GM21786 (cell line): ENCODE results near the gene BPHL.
"Not testable (repeated sequence)": the region's sequence is repeated elsewhere in the genome, so short reads cannot be mapped to it uniquely, and the experiment has no call there.

Experiments
- ATAC-seq: cut with Tn5 transposase; IDR thresholded peaks from one replicate; pipeline ENCODE4 v1.9.1; 2021; ENCODE audit not compliant: unreplicated experiment

The BPHL gene

GRCh38 chr6:3155416-3155815, 36.9 kb downstream of the BPHL start:
- not testable (repeated sequence) for ATAC-seq

GRCh38 chr6:3156184-3157130, 37.9 kb downstream of the BPHL start:
- peak; percentile 23 for ATAC-seq

GRCh38 chr6:3157131-3157933, 38.8 kb downstream of the BPHL start, which contains the start of gene TUBB2A:
Gene TUBB2A, minus strand, starts transcription at chr6:3157544. Its CDS starts 81 bp downstream, at chr6:3157463.
- peak; percentile 77 for ATAC-seq

- no peak for ATAC-seq
These were observed 41.6 kb downstream of the BPHL start for GRCh38 chr6:3159805-3160781.

GRCh38 chr6:3162067-3162497, 43.6 kb downstream of the BPHL start:
- no peak for ATAC-seq

- peak; percentile 68 for ATAC-seq
These were observed 44.2 kb downstream of the BPHL start for GRCh38 chr6:3162565-3163247.

GRCh38 chr6:3163248-3163594, 44.7 kb downstream of the BPHL start:
- ATAC-seq: peak; percentile 17

GRCh38 chr6:3164388-3164787, 45.9 kb downstream of the BPHL start:
- no peak for ATAC-seq

- ATAC-seq: no peak
These were observed 47.4 kb downstream of the BPHL start for GRCh38 chr6:3165631-3166534.

GRCh38 chr6:3166535-3167225, 48.2 kb downstream of the BPHL start:
- ATAC-seq: not testable (repeated sequence)

GRCh38 chr6:3168046-3168445, 49.5 kb downstream of the BPHL start:
- ATAC-seq: not testable (repeated sequence)

GRCh38 chr6:3170676-3171075, 52.2 kb downstream of the BPHL start:
- not testable (repeated sequence) for ATAC-seq

- not testable (repeated sequence) for ATAC-seq
These were observed 53.0 kb downstream of the BPHL start for GRCh38 chr6:3171313-3172175.

- ATAC-seq: not testable (repeated sequence)
These were observed 54.3 kb downstream of the BPHL start for GRCh38 chr6:3172789-3173188.

GRCh38 chr6:3173636-3174089, 55.2 kb downstream of the BPHL start:
- not testable (repeated sequence) for ATAC-seq

- no peak for ATAC-seq
These were observed 57.3 kb downstream of the BPHL start for GRCh38 chr6:3175715-3176402.
